ENCODE measurements around the gene BLCAP.

DNA sequence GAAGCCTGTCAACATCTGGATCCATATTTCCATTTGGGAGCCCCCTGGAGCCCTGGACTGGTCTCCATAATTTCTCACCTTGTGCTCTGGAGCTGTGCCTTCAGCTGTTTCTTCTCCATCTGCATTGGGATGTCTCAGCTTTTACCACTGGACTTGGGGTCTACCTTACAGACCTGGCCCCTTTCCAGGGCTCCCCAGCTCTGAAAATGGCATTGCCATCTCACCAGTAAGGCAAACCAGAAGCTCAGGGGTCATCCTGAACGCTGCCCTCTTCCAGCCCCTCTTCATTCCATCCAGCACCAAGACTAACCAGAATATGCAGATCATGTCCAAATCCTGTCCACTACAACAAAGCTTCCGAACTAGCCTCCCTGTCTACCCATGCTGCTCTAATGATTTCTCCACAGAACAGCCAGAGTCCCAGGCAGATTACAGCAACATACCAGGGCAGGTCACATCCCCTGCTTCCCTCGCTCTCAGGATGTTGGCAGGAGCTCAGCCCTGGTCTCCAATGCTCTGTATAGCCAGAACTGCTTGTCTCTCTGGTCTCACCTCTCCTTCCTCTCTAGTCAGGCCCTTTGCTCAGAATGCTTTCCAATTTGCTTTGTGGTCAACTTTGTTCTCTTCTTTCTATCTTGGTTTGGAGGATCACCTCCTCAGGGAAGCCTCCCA, 24.3 kb downstream of the BLCAP start:
- no peak for TF ChIP-seq POLR2AphosphoS5 (IDR thresholded peaks at IDR 0.05)
- TF ChIP-seq, protein P1, sequence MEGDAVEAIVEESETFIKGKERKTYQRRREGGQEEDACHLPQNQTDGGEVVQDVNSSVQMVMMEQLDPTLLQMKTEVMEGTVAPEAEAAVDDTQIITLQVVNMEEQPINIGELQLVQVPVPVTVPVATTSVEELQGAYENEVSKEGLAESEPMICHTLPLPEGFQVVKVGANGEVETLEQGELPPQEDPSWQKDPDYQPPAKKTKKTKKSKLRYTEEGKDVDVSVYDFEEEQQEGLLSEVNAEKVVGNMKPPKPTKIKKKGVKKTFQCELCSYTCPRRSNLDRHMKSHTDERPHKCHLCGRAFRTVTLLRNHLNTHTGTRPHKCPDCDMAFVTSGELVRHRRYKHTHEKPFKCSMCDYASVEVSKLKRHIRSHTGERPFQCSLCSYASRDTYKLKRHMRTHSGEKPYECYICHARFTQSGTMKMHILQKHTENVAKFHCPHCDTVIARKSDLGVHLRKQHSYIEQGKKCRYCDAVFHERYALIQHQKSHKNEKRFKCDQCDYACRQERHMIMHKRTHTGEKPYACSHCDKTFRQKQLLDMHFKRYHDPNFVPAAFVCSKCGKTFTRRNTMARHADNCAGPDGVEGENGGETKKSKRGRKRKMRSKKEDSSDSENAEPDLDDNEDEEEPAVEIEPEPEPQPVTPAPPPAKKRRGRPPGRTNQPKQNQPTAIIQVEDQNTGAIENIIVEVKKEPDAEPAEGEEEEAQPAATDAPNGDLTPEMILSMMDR (IDR thresholded peaks at IDR 0.05), result no peak
- TF ChIP-seq POLR2A (IDR thresholded peaks at IDR 0.05), result no peak
